Ascending aorta (tissue), 2 donors: Measurements from ENCODE around the gene GRM7. TPM values are rescaled to one million over a fixed set of nuclear protein-coding genes. Genes with fewer than 3 reads are reported as not detected.

Experiments used
- DNase-seq, 2 donors: peaks; one replicate each; pipeline ENCODE4 v3.0.0-alpha.2; 2019; ENCODE audit warnings: low spot score in 2 of 2
- H3K27ac ChIP-seq, 2 donors: fragments of 200-600 bp; sonication (generic); one replicate each; pipeline ENCODE4 v1.5.1; 2016 to 2017; ENCODE audit warnings: mild to moderate bottlenecking in 1 of 2
- H3K27me3 ChIP-seq: fragments of 200-600 bp; sonication (generic); one replicate; pipeline ENCODE4 v1.5.1; 2017
- H3K36me3 ChIP-seq, 2 donors: fragments of 200-600 bp; sonication (generic); one replicate each; pipeline ENCODE4 v1.5.1; 2016
- H3K4me1 ChIP-seq, 2 donors: fragments of 200-600 bp; sonication (generic); one replicate each; pipeline ENCODE4 v1.5.1; 2016 to 2017; ENCODE audit warnings: mild to moderate bottlenecking in 1 of 2
- H3K4me3 ChIP-seq, 2 donors: fragments of 200-600 bp; sonication (generic); one replicate each; pipeline ENCODE4 v1.5.1; 2016 to 2017; ENCODE audit warnings: mild to moderate bottlenecking in 1 of 2
- H3K9me3 ChIP-seq, 2 donors: fragments of 200-600 bp; sonication (generic); one replicate each; pipeline ENCODE4 v1.5.1; 2016
- CTCF ChIP-seq, 3 experiments: fragments of 200-600 bp in 2 of 3; fragments of 450-650 bp in 1 of 3; sonication (generic) in 2 of 3; IDR thresholded peaks; one replicate each; pipeline ENCODE4 v1.5.1; 2016 to 2019; ENCODE audit warnings: antibody characterized with exemption in 3 of 3, mild to moderate bottlenecking in 1 of 3, moderate library complexity in 1 of 3
- intact Hi-C: fragments of 100-400 bp; cut with DNase I; formaldehyde crosslinking; loops from one replicate; pipeline ENCODE4 v1.15.1; 2023
- total RNA-seq: library from RNA; depleted of rRNA; stranded (reverse); fragments of >200 nt; gene quantifications from one replicate; pipeline ENCODE4 v1.1.0, GENCODE V29; 2016

GRM7 gene
- total RNA-seq, 1 donor from 2014 or later: 4.8 TPM

GRCh38 chr3:6867269-6867668 is 6.4 kb downstream of the GRM7 start:
- Histone ChIP-seq H3K36me3 (no peaks in the 10 kb centered on the region), H3K9me3 (no peaks in the 10 kb centered on the region), H3K4me3 (no peak overlapping the region), H3K27ac (no peak overlapping the region), H3K27me3 (peaks cover 5% of the 10 kb centered on the region), H3K4me1 (no peaks in the 10 kb centered on the region)
- TF ChIP-seq CTCF (IDR thresholded peaks at IDR 0.05): no peak
- DNase-seq: no peak
- intact Hi-C loops: no loop called here

GRCh38 chr3:6878731-6879130 is 17.8 kb downstream of the GRM7 start:
- intact Hi-C loops: no loop called here
- Histone ChIP-seq H3K27me3 (no peaks in the 10 kb centered on the region), H3K4me1 (no peaks in the 10 kb centered on the region), H3K9me3 (no peaks in the 10 kb centered on the region), H3K36me3 (no peaks in the 10 kb centered on the region), H3K27ac (no peak overlapping the region), H3K4me3 (no peak overlapping the region)
- TF ChIP-seq CTCF (IDR thresholded peaks at IDR 0.05): no peak
- DNase-seq: no peak

- Histone ChIP-seq H3K9me3 (no peaks in the 10 kb centered on the region), H3K27ac (no peak overlapping the region), H3K27me3 (no peaks in the 10 kb centered on the region), H3K4me1 (no peaks in the 10 kb centered on the region), H3K4me3 (no peak overlapping the region), H3K36me3 (no peaks in the 10 kb centered on the region)
- no peak for TF ChIP-seq CTCF (IDR thresholded peaks at IDR 0.05)
- intact Hi-C loops: no loop called here
- DNase-seq: no peak
Observed at GRCh38 chr3:6912240-6912639, 51.3 kb downstream of the GRM7 start.

GRCh38 chr3:6915898-6916297 is 55.0 kb downstream of the GRM7 start:
- H3K36me3 ChIP-seq: no peaks in the 10 kb centered on the region
- no peak for DNase-seq
- intact Hi-C loops: no loop called here
- no peaks in the 10 kb centered on the region for H3K9me3 ChIP-seq
- no peaks in the 10 kb centered on the region for H3K4me1 ChIP-seq
- H3K4me3 ChIP-seq: no peak overlapping the region
- TF ChIP-seq CTCF (IDR thresholded peaks at IDR 0.05): no peak
- no peaks in the 10 kb centered on the region for H3K27me3 ChIP-seq
- no peak overlapping the region for H3K27ac ChIP-seq

GRCh38 chr3:6921066-6921465 is 60.2 kb downstream of the GRM7 start:
- H3K27me3 ChIP-seq: no peaks in the 10 kb centered on the region
- H3K36me3 ChIP-seq: no peaks in the 10 kb centered on the region
- intact Hi-C loops: no loop called here
- no peak for DNase-seq
- no peak overlapping the region for H3K4me3 ChIP-seq
- H3K4me1 ChIP-seq: no peaks in the 10 kb centered on the region
- H3K27ac ChIP-seq: no peak overlapping the region
- H3K9me3 ChIP-seq: no peaks in the 10 kb centered on the region
- TF ChIP-seq CTCF (IDR thresholded peaks at IDR 0.05): no peak

- Histone ChIP-seq H3K4me3 (no peak overlapping the region), H3K27ac (no peak overlapping the region), H3K27me3 (no peaks in the 10 kb centered on the region), H3K36me3 (no peaks in the 10 kb centered on the region), H3K9me3 (no peaks in the 10 kb centered on the region), H3K4me1 (no peaks in the 10 kb centered on the region)
- intact Hi-C loops: no loop called here
- TF ChIP-seq CTCF (IDR thresholded peaks at IDR 0.05): no peak
- DNase-seq: no peak
Observed at GRCh38 chr3:6921876-6922275, 61.0 kb downstream of the GRM7 start.
